ENCODE measurements around the gene CDK14.

CDK14 gene

GRCh38 chr7:90688810-90689209 is 92.7 kb downstream of the CDK14 start:
- no peak for FAIRE-seq

GRCh38 chr7:90689260-90689659 is 93.1 kb downstream of the CDK14 start:
- FAIRE-seq = no peak

- no peak for FAIRE-seq
Measured at GRCh38 chr7:90690159-90690858, 94.2 kb downstream of the CDK14 start.

GRCh38 chr7:90692396-90692795 is 96.3 kb downstream of the CDK14 start:
- FAIRE-seq = no peak

GRCh38 chr7:90692947-90693346 is 96.8 kb downstream of the CDK14 start:
- no peak for FAIRE-seq

GRCh38 chr7:90693939-90694338 is 97.8 kb downstream of the CDK14 start:
- FAIRE-seq = no peak

GRCh38 chr7:90698616-90699015 is 102.5 kb downstream of the CDK14 start:
- FAIRE-seq = no peak

- no peak for FAIRE-seq
Measured at GRCh38 chr7:90701021-90701420, 104.9 kb downstream of the CDK14 start.

GRCh38 chr7:90701771-90702170 is 105.7 kb downstream of the CDK14 start:
- FAIRE-seq = no peak

GRCh38 chr7:90705391-90706071 is 109.4 kb downstream of the CDK14 start:
- FAIRE-seq = no peak

- no peak for FAIRE-seq
Measured at GRCh38 chr7:90706072-90706716, 110.1 kb downstream of the CDK14 start.

- FAIRE-seq = no peak
Measured at GRCh38 chr7:90708841-90709317, 112.8 kb downstream of the CDK14 start.

- no peak for FAIRE-seq
Measured at GRCh38 chr7:90709501-90710465, 113.7 kb downstream of the CDK14 start.

GRCh38 chr7:90710466-90710850 is 114.3 kb downstream of the CDK14 start:
- FAIRE-seq = no peak

GRCh38 chr7:90713628-90714027 is 117.5 kb downstream of the CDK14 start:
- FAIRE-seq = no peak

- FAIRE-seq = no peak
Measured at GRCh38 chr7:90715067-90715466, 118.9 kb downstream of the CDK14 start.

- no peak for FAIRE-seq
Measured at GRCh38 chr7:90717296-90718060, 121.4 kb downstream of the CDK14 start.

- FAIRE-seq = no peak
Measured at GRCh38 chr7:90719155-90719554, 123.0 kb downstream of the CDK14 start.

GRCh38 chr7:90720984-90721760 is 125.1 kb downstream of the CDK14 start:
- no peak for FAIRE-seq

GRCh38 chr7:90721869-90722431 is 125.8 kb downstream of the CDK14 start:
- FAIRE-seq = no peak

GRCh38 chr7:90723233-90723632 is 127.1 kb downstream of the CDK14 start:
- FAIRE-seq = no peak
